Testis (tissue), 2 donors: ENCODE data around the gene BTG3.

ENCODE experiments used
- CTCF ChIP-seq, 3 experiments: fragments of 450-650 bp in 2 of 3; fragments of 200-600 bp in 1 of 3; sonication (generic) in 1 of 3; IDR thresholded peaks; one replicate each; pipeline ENCODE4 v1.5.1; 2016 to 2019; ENCODE audit warnings: antibody characterized with exemption in 3 of 3, mild to moderate bottlenecking in 2 of 3, moderate library complexity in 1 of 3
- POLR2A ChIP-seq: fragments of 450-650 bp; IDR thresholded peaks from one replicate; pipeline ENCODE4 v1.6.1; 2017; ENCODE audit warnings: antibody characterized with exemption, mild to moderate bottlenecking, moderate library complexity

- TF ChIP-seq CTCF (IDR thresholded peaks at IDR 0.05) (no peak), POLR2A (no peak)
These were observed 34.1 kb upstream of the BTG3 start for GRCh38 chr21:17646790-17647189.
